ENCODE measurements around the gene TBC1D2B.
"Not testable (repeated sequence)": the region's sequence is repeated elsewhere in the genome, so short reads cannot be mapped to it uniquely, and the experiment has no call there.

DNA sequence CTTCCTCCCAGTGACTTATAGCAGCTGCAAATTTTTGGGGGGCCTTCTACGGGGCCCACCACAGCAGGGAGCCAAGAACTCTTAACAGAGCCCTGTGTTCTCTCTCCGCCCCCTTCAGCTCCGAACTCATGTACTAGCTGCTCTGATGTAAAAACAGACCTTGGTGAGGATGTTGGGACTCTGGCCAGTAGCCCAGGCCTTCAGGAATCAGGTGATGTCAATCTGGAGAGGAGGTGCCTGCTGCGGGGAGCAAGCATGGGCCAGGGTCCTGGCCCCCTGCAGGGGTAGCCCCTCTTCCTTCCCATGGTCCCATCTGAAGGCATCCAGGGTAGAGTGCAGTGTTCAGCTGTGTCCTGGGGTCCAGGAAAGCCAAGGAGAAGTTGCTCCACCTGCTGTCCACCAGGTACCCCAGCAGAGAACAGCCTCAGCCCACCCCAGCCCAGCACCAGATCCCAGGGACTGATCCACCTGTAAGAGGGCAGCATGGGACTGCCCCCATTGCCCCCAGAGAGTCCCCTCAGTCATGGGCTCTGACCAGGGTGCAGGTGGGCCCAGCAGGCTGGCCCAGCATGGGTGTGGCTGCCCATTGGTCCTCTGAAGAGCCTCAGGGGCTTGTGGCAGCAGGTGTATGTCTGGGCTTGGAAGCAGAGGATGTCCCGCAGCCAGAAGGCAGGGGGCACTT lies 126.3 kb downstream of the TBC1D2B start:
- not testable (repeated sequence) for TF ChIP-seq ELF4 (IDR thresholded peaks at IDR 0.05); FOXA1 (IDR thresholded peaks at IDR 0.05); BHLHE40 (IDR thresholded peaks at IDR 0.05; ENCODE audit: borderline replicate concordance); ZNF384 (IDR thresholded peaks at IDR 0.05); NFRKB (IDR thresholded peaks at IDR 0.05); FOXM1 (IDR thresholded peaks at IDR 0.05; ENCODE audit: borderline replicate concordance); ARNT (IDR thresholded peaks at IDR 0.05); SUZ12 (IDR thresholded peaks at IDR 0.05); CTBP1 (IDR thresholded peaks at IDR 0.05; ENCODE audit: borderline replicate concordance); SP1 (IDR thresholded peaks at IDR 0.05)

Measured in HEK293T (cell line).